ES-I3 (cell line): Measurements from ENCODE around the gene ANTXR1.

Experiments used
- H3K36me3 ChIP-seq: 2 replicates; pipeline ENCODE4 v1.6.1; 2013; ENCODE audit warnings: mild to moderate bottlenecking, low read length, control low read depth, moderate library complexity; ENCODE audit not compliant: insufficient read depth
- H3K4me1 ChIP-seq: 2 replicates; pipeline ENCODE4 v1.6.1; 2013; ENCODE audit warnings: mild to moderate bottlenecking, control low read depth, low read length; ENCODE audit not compliant: insufficient read depth
- H3K9ac ChIP-seq: 2 replicates; pipeline ENCODE4 v1.6.1; 2013; ENCODE audit warnings: low read depth, mild to moderate bottlenecking, low read length, moderate library complexity
- H3K9me3 ChIP-seq: 2 replicates; pipeline ENCODE4 v1.6.1; 2013; ENCODE audit warnings: mild to moderate bottlenecking, low read length, moderate library complexity; ENCODE audit not compliant: control insufficient read depth, insufficient read depth

Gene ANTXR1

DNA sequence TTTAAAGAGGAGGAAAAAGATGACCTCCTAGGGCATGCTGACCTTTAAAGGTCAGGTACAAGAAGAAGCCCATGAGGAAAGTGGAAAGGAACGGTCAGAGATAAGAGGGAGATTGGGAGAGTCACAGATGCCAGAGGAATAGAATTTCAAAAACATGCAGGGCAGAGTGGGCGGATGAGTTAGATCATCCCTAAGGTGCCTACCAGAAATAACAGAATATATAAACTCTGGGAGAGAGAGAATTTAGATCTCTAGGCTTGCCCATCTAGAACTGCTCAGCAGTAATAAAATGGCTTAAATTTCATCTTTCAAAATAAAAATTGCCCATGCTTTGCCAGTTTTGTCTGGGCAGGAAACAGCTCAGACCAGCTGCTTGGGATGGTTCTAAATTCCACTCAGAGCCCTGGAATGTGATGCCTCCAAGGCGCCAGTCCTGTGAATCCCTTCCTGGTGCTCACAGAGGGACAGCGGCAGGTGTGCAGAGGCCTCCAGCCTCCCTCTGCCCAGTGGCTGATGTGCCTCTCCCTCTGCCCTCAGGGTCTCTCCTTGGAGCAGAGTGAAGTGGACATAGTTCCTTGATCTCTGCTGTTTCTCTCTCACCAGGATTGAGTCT, 130.9 kb downstream of the ANTXR1 start:
- peaks cover 10% of the 10 kb centered on the region for H3K4me1 ChIP-seq
- H3K36me3 ChIP-seq = no peaks in the 10 kb centered on the region; the same call in 1 of the 2 replicates
- no peaks in the 10 kb centered on the region for H3K9me3 ChIP-seq
- H3K9ac ChIP-seq = no peak overlapping the region

DNA sequence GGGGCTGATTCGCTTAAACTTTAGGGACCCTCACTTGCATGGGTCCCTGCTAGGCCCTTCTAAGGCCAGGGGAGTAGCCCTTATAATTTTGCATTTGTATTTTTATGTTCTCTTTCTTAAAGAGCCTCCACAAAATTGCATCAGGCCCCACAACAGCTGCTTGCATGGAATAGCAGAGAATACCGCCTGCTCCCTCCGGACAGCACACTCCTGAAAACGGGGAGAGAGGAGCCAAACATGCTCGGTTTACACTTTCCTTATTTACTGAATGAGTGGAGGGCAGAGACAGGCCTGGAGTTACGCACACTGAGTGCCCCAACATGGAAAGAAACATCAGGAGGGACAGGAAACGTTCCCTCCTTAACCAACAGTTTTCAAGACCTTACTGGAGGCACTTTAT, 132.2 kb downstream of the ANTXR1 start:
- Histone ChIP-seq H3K9ac (no peak overlapping the region), H3K36me3 (no peaks in the 10 kb centered on the region), H3K4me1 (peaks cover 13% of the 10 kb centered on the region; the same call in 1 of the 2 replicates), H3K9me3 (no peaks in the 10 kb centered on the region)

DNA sequence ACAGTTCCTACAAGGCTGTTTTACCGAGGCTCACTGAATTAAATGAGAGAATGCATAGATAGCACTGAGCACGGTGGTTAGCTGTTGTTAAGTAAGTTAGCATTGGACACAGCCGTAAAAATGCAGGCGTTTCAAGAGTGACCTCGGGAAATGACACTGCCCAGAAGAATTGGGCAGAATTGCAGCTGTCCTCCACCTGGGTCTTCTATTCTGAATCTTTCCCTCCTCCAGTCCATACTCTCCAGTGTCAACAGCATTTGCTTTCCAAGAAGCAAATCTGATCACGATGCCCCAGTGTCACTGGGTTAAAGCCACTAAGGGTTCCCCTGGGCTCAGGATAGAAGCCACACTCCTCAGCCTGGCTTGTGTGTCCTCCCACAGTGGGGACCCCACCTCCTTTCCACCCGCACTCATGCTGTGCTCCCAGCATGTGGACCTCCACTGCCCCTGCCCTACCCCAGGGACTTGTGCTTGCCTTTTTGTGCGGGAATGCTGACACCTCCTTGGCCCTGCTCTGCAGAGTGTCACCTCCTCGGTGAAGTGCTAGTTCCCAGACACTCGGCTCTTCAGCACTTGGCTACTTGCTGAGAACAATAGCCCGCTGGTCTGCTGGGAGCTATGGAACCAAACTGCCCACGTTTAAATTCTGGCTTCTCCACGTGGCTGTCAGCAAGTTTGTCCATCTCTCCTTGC, 135.0 kb downstream of the ANTXR1 start:
- peaks cover 13% of the 10 kb centered on the region; the same call in 1 of the 2 replicates for H3K4me1 ChIP-seq
- no peak overlapping the region for H3K9ac ChIP-seq

DNA sequence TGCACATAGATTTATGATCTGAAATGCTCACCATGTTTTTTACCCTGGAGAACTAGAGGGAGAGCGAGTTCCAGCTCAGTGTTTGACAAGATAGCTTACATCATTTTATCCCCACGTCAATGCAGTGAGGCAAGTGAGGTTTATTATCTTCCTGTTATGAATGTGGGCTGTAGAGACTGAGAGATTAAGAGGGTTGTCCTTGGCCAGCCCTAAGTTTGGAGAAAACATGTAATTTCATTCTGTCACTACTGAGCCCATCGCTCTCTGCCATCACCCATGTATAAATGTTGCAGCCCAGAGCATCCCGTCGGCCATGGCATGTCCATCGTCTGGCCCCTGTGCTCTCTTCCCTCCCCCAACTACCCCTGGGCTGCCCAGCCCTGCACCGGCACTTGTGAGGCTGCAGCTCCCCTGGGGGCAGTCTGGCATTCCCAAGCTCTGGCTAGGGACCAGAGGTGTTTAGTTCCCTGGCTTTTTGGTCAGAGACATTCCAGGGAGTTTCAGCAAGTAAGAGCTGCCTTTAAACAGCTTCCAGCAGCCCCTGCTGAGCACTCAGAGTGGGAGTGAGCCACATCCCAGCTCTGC, 136.7 kb downstream of the ANTXR1 start:
- H3K4me1 ChIP-seq = peaks cover 13% of the 10 kb centered on the region; the same call in 1 of the 2 replicates
- H3K9me3 ChIP-seq = no peaks in the 10 kb centered on the region
- no peaks in the 10 kb centered on the region; the same call in 1 of the 2 replicates for H3K36me3 ChIP-seq
- no peak overlapping the region for H3K9ac ChIP-seq

More for the DNA sequence above, 135.0 kb downstream of the ANTXR1 start:
- no peaks in the 10 kb centered on the region for H3K9me3 ChIP-seq
- no peaks in the 10 kb centered on the region; the same call in 1 of the 2 replicates for H3K36me3 ChIP-seq

DNA sequence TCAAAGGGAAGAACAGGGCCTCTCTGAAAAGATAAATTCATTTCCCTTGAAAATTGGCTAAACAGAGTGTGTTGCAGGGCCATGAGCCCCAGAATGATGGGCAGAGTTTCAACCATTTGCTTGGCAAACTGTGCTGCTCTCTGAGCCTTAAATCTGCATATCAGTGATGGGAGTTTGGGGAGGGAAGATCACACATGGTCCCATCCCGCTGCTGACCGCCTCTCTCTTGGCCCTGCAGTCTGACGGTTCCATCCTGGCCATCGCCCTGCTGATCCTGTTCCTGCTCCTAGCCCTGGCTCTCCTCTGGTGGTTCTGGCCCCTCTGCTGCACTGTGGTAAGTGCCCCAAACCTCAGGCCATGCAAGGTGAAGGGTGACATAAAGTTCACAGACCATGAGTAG, 139.0 kb downstream of the ANTXR1 start:
- Histone ChIP-seq H3K4me1 (peaks cover 13% of the 10 kb centered on the region; the same call in 1 of the 2 replicates), H3K36me3 (no peaks in the 10 kb centered on the region; the same call in 1 of the 2 replicates), H3K9me3 (no peaks in the 10 kb centered on the region), H3K9ac (no peak overlapping the region)

DNA sequence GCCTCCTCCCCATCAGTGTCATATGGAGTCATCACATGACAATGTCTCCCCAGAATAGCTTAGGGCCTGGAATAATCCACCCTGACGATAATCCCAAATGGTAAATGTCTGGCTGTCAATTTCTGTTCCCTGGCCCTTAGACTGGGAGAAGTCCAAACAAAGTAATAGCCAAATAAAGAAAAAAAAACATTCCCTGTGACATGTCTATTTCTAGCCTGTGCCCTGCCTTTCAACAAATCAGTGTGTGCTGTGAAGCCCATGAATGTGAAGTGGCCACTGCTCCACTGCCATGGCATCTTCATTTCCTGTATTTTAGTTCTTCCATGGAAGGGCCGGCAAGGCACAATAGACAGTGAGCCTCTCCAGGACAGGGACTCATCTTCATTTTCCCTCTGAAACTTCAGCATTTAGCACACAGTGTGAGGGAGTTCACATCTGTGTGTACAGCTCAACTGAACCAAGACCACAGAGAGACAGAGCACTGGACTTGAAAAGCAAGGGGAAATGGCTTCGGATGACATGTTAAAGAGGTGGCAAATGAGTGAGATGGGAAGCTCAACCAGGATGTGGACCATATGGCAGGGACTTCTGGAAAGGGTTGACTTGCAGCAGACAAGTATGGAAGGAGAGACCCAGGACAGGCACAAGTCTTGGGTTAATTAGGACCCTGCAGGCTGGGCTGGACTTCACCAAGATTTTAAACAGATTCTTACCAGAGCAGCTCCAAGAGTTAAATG, 140.0 kb downstream of the ANTXR1 start:
- Histone ChIP-seq H3K36me3 (no peaks in the 10 kb centered on the region; the same call in 1 of the 2 replicates), H3K9ac (no peak overlapping the region), H3K4me1 (peaks cover 13% of the 10 kb centered on the region; the same call in 1 of the 2 replicates)

DNA sequence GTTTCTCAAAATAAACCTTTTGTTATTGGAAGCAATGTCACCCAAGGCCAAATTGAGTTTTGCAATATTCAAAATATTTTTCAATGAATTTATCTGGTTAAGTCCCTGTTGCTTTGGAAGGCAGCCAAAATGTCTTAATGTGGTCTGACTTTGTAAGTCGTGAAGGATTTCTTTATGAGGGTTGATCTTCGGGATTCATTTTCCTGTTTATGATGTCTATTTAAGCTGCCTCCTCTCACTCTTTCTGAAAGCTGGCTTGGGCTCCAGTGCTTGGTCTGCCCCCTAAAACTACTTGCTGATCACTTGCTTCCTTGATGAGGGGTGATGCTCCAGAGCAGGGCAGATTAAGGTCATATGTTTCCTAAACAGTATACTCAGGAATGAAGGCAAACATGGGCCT, 141.1 kb downstream of the ANTXR1 start:
- Histone ChIP-seq H3K4me1 (peaks cover 13% of the 10 kb centered on the region; the same call in 1 of the 2 replicates), H3K9ac (no peak overlapping the region), H3K9me3 (no peaks in the 10 kb centered on the region), H3K36me3 (no peaks in the 10 kb centered on the region; the same call in 1 of the 2 replicates)

More for the DNA sequence above, 140.0 kb downstream of the ANTXR1 start:
- no peaks in the 10 kb centered on the region for H3K9me3 ChIP-seq

DNA sequence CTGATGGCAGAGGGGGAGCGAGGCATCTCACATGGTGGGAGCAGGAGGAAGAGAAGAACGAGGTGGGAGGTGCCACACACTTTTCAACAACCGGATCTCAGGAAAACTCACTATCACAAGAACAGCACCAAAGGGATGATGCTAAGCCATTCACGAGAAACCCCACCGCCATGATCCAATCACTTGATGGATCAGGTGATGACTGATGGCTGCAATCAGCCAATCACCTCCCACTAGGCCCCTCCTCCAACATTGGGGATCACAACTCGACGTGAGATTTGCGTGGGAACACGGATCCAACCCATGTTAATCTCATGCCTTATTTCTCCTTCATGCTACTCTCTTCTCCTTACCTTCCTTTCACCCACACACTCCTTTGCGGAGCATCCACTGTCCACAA, 143.6 kb downstream of the ANTXR1 start:
- H3K4me1 ChIP-seq = peaks cover 22% of the 10 kb centered on the region
- H3K36me3 ChIP-seq = no peaks in the 10 kb centered on the region; the same call in 1 of the 2 replicates
- no peak overlapping the region for H3K9ac ChIP-seq
- no peaks in the 10 kb centered on the region for H3K9me3 ChIP-seq

DNA sequence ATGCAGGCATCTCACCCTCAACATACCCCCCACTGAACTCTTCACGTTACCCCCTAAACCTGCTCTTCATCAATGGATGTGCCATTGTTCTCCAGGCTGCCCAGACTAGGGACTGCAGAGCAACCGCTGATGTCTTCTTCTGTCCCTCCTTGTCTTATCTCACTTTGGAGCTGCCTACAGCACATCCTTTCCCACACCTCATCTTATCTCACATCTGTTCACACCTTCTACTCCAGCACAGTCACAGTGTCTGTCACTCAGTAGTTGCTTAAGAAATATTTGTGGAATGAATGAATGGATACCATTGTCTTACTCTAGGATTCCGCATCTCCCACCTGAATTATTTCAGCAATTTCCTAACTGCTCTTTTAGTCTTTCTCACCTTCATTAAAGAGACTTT, 144.5 kb downstream of the ANTXR1 start:
- H3K36me3 ChIP-seq = no peaks in the 10 kb centered on the region; the same call in 1 of the 2 replicates
- H3K9ac ChIP-seq = no peak overlapping the region

DNA sequence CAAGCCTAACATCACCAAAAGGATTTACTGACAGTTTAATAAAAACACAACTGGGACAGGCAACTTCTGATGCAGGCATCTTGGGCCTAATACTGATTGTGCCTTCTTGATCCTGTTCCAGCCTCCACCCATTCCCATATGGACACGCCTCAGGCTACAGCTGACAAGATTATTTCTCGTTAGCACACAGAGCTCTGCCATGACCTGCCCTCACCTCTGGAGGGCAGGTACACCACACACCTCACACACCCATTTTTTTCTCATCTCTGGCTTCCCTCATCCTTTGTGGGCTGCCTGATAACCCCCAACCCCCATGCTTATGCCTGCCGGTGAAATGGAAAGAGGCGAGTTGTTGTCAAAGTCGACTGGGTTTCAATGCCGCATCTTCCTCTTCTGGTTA, 147.0 kb downstream of the ANTXR1 start:
- Histone ChIP-seq H3K9ac (no peak overlapping the region), H3K36me3 (no peaks in the 10 kb centered on the region), H3K4me1 (peaks cover 50% of the 10 kb centered on the region), H3K9me3 (no peaks in the 10 kb centered on the region)

More for the DNA sequence above, 144.5 kb downstream of the ANTXR1 start:
- H3K9me3 ChIP-seq = no peaks in the 10 kb centered on the region
- peaks cover 30% of the 10 kb centered on the region for H3K4me1 ChIP-seq

DNA sequence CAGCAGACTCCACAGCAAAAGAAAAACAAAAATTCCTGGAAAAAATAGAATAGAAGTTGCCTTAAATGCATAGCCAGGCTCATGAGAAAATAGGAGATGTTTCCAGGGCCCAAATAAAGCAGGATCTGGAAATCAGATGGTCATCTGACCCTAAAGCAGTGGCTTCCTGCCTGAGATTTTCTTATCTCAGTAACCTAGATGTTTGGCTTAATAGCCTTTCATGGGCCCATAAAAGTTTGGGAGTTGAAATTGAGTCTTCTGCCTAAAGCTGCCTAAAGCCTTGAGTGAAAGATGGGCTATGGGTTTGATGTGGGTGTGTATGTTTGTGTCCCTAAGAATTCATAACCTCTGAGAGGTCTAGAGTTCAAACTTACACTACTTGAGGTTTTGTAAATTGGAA, 149.1 kb downstream of the ANTXR1 start:
- H3K36me3 ChIP-seq = no peaks in the 10 kb centered on the region
- no peaks in the 10 kb centered on the region for H3K9me3 ChIP-seq
- peaks cover 54% of the 10 kb centered on the region for H3K4me1 ChIP-seq
- no peak overlapping the region for H3K9ac ChIP-seq

DNA sequence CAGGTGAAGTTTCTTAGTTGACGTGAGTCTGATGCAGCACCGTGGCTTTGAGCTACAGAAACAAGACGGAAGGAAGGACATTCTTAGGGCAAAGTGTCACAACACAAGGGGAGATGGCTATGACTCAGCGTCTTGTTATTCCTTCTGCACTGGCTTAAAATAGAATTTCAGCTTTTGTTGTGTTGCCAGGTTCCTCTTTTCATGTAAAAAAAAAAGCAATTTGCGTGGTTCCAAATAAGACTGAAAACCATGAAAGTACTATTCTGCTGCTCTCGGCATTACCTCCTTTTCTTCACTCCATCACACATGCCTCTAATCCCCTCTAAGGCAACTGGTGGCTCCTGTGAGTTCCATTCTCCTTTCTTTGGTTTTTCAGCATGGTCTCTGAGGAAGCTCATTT, 150.1 kb downstream of the ANTXR1 start:
- Histone ChIP-seq H3K9me3 (no peaks in the 10 kb centered on the region), H3K9ac (no peak overlapping the region), H3K4me1 (peaks cover 54% of the 10 kb centered on the region), H3K36me3 (no peaks in the 10 kb centered on the region)

DNA sequence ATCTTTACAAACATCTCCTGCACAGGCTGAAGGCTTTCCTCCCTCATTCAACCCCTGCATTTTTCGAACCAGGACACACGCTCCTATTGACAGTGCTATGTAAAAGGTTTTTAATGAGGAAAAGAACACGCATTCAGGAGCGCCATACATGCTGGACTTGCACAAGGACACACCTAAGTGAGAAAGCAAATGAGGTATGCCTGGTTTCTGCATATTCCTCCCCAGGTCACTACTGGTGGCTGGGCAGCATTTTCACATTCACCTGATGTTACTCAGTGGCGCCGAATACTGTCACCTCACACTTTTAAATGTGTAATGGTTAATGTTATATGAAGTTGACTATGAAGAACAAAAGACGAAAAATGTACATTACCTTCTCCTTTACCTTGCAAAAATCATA, 150.6 kb downstream of the ANTXR1 start:
- H3K4me1 ChIP-seq = peaks cover 54% of the 10 kb centered on the region
- no peaks in the 10 kb centered on the region for H3K36me3 ChIP-seq
- H3K9ac ChIP-seq = no peak overlapping the region
- H3K9me3 ChIP-seq = no peaks in the 10 kb centered on the region

DNA sequence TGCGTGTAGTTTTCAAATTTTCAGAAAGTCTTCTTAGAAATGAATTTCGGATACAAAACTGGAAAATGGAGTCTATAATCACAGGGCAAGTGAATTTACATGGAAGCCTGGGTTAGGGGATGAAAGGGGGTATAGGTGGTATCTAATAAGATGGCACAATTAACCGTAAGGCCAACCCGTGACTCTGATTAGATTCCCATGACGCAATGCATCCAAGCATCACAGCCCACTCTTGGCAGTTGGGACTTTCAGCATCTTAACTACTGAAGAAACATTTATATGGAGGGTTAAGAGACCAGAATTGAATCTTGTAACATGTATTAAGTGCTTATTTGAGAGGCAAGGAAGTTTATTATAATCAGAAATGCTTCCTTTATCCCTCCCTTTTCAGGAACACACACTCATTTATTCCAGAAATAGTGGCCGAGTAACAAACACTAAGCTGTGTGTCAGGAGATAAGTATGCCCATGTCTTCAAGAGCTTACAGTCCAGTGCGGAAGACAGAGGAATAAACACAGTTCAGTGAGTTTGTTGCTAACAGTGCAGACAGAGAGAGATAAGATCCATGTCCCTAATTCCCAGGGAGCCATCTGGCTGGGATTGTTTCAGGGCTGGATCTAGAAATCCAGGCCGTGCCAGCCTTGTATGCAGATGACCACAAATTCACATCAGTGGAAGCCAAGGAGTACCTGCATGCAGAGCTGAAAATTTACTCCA, 151.2 kb downstream of the ANTXR1 start:
- no peak overlapping the region for H3K9ac ChIP-seq
- peaks cover 54% of the 10 kb centered on the region for H3K4me1 ChIP-seq
- H3K9me3 ChIP-seq = no peaks in the 10 kb centered on the region
- H3K36me3 ChIP-seq = no peaks in the 10 kb centered on the region
